Hematopoietic multipotent progenitor cell treated with erythropoietin and hydrocortisone succinate and interleukin-3 and kit ligand, for 17 days (in vitro differentiated cells): Measurements from ENCODE around the gene FBLN7.
A peak's percentile ranks its signal among the peaks of the same experiment; 100 is the strongest.
"Not testable (repeated sequence)": the region's sequence is repeated elsewhere in the genome, so short reads cannot be mapped to it uniquely, and the experiment has no call there.

Source experiments
- DNase-seq: peaks from one replicate; pipeline ENCODE4 v3.0.0-alpha.2; 2015; ENCODE audit warnings: low spot score

Gene FBLN7

GRCh38 chr2:112184121-112184520, 45.9 kb downstream of the FBLN7 start:
- no peak for DNase-seq

- DNase-seq, result no peak
Observed at GRCh38 chr2:112185131-112185530, 46.9 kb downstream of the FBLN7 start.

- no peak for DNase-seq
Observed at GRCh38 chr2:112187046-112187715, 49.0 kb downstream of the FBLN7 start.

- no peak for DNase-seq
Observed at GRCh38 chr2:112187805-112188596, 49.8 kb downstream of the FBLN7 start.

GRCh38 chr2:112189001-112189556, 50.9 kb downstream of the FBLN7 start:
- no peak for DNase-seq

- DNase-seq, result no peak
Observed at GRCh38 chr2:112194028-112194427, 55.8 kb downstream of the FBLN7 start.

- DNase-seq, result no peak
Observed at GRCh38 chr2:112194482-112194881, 56.3 kb downstream of the FBLN7 start.

GRCh38 chr2:112195167-112195766, 57.1 kb downstream of the FBLN7 start:
- no peak for DNase-seq

GRCh38 chr2:112195950-112196349, 57.8 kb downstream of the FBLN7 start:
- no peak for DNase-seq

GRCh38 chr2:112197868-112198267, 59.7 kb downstream of the FBLN7 start:
- DNase-seq, result no peak

- DNase-seq, result no peak
Observed at GRCh38 chr2:112198780-112199179, 60.6 kb downstream of the FBLN7 start.

GRCh38 chr2:112199188-112199587, 61.0 kb downstream of the FBLN7 start:
- no peak for DNase-seq

- no peak for DNase-seq
Observed at GRCh38 chr2:112201696-112202430, 63.7 kb downstream of the FBLN7 start.

- no peak for DNase-seq
Observed at GRCh38 chr2:112204411-112204810, 66.2 kb downstream of the FBLN7 start.

- DNase-seq, result not testable (repeated sequence)
Observed at GRCh38 chr2:112207905-112208304, 69.7 kb downstream of the FBLN7 start.

- peak; percentile 58 for DNase-seq
Observed at GRCh38 chr2:112216167-112216566, 78.0 kb downstream of the FBLN7 start.

GRCh38 chr2:112217854-112218253, 79.7 kb downstream of the FBLN7 start:
- DNase-seq, result no peak

- DNase-seq, result no peak
Observed at GRCh38 chr2:112220186-112220585, 82.0 kb downstream of the FBLN7 start.

GRCh38 chr2:112220831-112221230, 82.6 kb downstream of the FBLN7 start:
- no peak for DNase-seq

- DNase-seq, result peak; percentile 86
Observed at GRCh38 chr2:112229348-112229747, 91.2 kb downstream of the FBLN7 start.

GRCh38 chr2:112230371-112230770, 92.2 kb downstream of the FBLN7 start:
- DNase-seq, result no peak
